ENCODE measurements around the gene SRRM5.
A peak's percentile ranks its signal among the peaks of the same experiment; 100 is the strongest.

SRRM5 gene

DNA sequence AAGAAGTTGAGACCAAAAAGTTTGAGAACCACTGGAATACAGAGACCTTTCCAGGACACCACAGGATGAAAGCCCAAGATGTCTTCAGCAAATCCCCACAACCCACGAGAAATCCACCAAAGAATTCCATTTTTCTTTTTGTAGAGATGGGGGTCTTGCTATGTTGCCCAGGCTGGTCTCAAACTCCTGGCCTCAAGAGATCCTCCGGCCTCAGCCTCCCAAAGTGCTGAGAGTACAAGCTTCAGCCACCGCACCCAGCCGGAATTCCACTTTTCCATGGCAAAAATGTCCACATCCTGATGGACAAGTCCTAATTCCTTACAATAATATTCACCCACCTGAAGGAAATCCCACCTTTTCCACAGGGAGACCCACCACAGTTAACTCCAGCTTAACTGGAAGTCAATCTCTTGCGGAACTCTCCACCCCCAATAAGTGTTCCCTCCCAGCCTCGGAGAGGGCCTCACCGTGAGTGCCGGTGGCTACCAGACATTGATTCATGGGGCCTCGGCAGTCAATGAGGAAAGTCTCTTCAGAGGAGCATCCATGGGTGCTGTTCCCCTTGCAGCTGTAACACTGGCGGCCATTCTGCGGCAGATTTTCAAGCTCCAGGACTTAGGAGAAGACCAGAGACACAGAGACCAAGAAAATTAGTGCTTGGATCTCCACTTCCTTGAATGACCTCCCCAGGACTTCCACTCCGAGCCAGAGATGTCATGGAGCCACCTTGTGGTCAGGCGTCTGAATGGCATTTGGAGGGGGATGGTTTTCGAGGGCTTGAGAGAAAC lies 40.1 kb downstream of the SRRM5 start:
- Histone ChIP-seq H3K9me3 (no peaks in the 10 kb centered on the region), H3K27me3 (no peaks in the 10 kb centered on the region), H3K36me3 (no peaks in the 10 kb centered on the region), H3K4me3 (ENCODE audit: low read depth, low read length) (no peak overlapping the region), H3K4me1 (no peaks in the 10 kb centered on the region)
- DNase-seq, result peak; percentile 63
- TF ChIP-seq, protein P1, sequence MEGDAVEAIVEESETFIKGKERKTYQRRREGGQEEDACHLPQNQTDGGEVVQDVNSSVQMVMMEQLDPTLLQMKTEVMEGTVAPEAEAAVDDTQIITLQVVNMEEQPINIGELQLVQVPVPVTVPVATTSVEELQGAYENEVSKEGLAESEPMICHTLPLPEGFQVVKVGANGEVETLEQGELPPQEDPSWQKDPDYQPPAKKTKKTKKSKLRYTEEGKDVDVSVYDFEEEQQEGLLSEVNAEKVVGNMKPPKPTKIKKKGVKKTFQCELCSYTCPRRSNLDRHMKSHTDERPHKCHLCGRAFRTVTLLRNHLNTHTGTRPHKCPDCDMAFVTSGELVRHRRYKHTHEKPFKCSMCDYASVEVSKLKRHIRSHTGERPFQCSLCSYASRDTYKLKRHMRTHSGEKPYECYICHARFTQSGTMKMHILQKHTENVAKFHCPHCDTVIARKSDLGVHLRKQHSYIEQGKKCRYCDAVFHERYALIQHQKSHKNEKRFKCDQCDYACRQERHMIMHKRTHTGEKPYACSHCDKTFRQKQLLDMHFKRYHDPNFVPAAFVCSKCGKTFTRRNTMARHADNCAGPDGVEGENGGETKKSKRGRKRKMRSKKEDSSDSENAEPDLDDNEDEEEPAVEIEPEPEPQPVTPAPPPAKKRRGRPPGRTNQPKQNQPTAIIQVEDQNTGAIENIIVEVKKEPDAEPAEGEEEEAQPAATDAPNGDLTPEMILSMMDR (IDR thresholded peaks at IDR 0.05; ENCODE audit: low read depth, low read length), result peak; percentile 92

- TF ChIP-seq, protein P1 (IDR thresholded peaks at IDR 0.05; ENCODE audit: low read depth, low read length), result no peak
- no peak overlapping the region for H3K4me3 ChIP-seq (ENCODE audit: low read depth, low read length)
- H3K9me3 ChIP-seq, result no peaks in the 10 kb centered on the region
- no peak for DNase-seq
- H3K27me3 ChIP-seq, result no peaks in the 10 kb centered on the region
- H3K4me1 ChIP-seq, result no peaks in the 10 kb centered on the region
- no peaks in the 10 kb centered on the region for H3K36me3 ChIP-seq
These were observed 40.6 kb downstream of the SRRM5 start for GRCh38 chr19:43652546-43652874.

DNA sequence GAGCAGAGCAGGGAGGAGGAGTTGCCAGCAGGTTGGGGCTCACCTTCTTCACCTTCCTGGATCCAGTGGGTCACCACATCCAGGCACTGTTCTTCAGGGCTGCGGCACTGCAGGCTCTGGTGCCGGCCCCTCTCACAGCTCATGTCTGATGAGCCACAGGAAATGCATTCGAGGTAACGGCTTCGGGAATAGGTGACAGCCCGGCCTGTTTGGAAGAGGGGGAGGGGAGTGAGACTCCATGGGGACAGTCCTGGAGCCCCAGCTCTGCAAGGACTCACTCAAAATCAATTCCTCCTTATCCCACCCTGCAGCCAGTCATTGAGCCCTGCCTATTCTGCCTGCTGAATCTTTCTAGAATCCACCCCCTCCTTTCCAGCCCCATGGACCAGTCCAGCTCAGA lies 44.5 kb downstream of the SRRM5 start:
- no peak overlapping the region for H3K4me3 ChIP-seq (ENCODE audit: low read depth, low read length)
- DNase-seq, result no peak
- H3K4me1 ChIP-seq, result no peaks in the 10 kb centered on the region
- TF ChIP-seq, protein P1 (IDR thresholded peaks at IDR 0.05; ENCODE audit: low read depth, low read length), result no peak
- H3K27me3 ChIP-seq, result no peaks in the 10 kb centered on the region
- H3K36me3 ChIP-seq, result no peaks in the 10 kb centered on the region
- H3K9me3 ChIP-seq, result no peaks in the 10 kb centered on the region

- TF ChIP-seq, protein P1 (IDR thresholded peaks at IDR 0.05; ENCODE audit: low read depth, low read length), result no peak
- no peaks in the 10 kb centered on the region for H3K36me3 ChIP-seq
- no peak for DNase-seq
- H3K4me1 ChIP-seq, result no peaks in the 10 kb centered on the region
- H3K9me3 ChIP-seq, result no peaks in the 10 kb centered on the region
- H3K27me3 ChIP-seq, result no peaks in the 10 kb centered on the region
- no peak overlapping the region for H3K4me3 ChIP-seq (ENCODE audit: low read depth, low read length)
These were observed 46.1 kb downstream of the SRRM5 start for GRCh38 chr19:43658001-43658400.

DNA sequence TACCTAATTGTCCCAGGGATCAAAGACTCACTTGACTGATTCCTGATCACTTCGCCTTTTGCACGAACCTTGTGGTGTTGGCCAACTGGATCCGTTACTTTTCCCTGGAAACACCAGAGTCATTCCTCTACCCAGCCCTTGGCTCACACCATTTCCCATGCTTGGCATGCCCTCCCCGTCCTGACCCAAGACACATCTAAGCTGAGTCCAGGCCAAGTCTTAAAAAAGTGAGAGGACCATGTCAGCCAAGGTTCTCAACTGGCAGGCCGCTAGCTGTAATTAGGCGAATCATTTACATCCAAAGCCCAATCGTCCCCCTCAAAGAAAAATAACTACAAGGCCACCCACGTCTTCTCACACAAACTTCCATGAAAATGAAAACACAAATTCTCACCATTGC lies 46.6 kb downstream of the SRRM5 start:
- Histone ChIP-seq H3K4me1 (no peaks in the 10 kb centered on the region), H3K27me3 (no peaks in the 10 kb centered on the region), H3K9me3 (no peaks in the 10 kb centered on the region), H3K36me3 (no peaks in the 10 kb centered on the region), H3K4me3 (ENCODE audit: low read depth, low read length) (no peak overlapping the region)
- DNase-seq, result no peak
- TF ChIP-seq, protein P1 (IDR thresholded peaks at IDR 0.05; ENCODE audit: low read depth, low read length), result no peak

GRCh38 chr19:43660301-43660970 lies 48.5 kb downstream of the SRRM5 start:
- Histone ChIP-seq H3K27me3 (no peaks in the 10 kb centered on the region), H3K4me3 (ENCODE audit: low read depth, low read length) (no peak overlapping the region), H3K4me1 (no peaks in the 10 kb centered on the region), H3K9me3 (no peaks in the 10 kb centered on the region), H3K36me3 (no peaks in the 10 kb centered on the region)
- TF ChIP-seq, protein P1 (IDR thresholded peaks at IDR 0.05; ENCODE audit: low read depth, low read length), result no peak
- DNase-seq, result no peak

Data from BE2C (cell line).